ENCODE measurements around the gene KDM4F.

The KDM4F gene

GRCh38 chr11:95086836-95087570 is 37.8 kb downstream of the KDM4F start:
- no peaks in the 10 kb centered on the region for H3K27me3 ChIP-seq (replicated peaks; ENCODE audit: control insufficient read depth, insufficient read depth, low read length)
- H3K36me3 ChIP-seq (ENCODE audit: control insufficient read depth, insufficient read depth, low read length), result no peaks in the 10 kb centered on the region
- DNase-seq (ENCODE audit: extremely low read depth, insufficient read length), result no peak
- no peak for TF ChIP-seq CTCF (IDR thresholded peaks at IDR 0.05; ENCODE audit: insufficient read depth, low read length, poor library complexity, severe bottlenecking)
- no peak overlapping the region for H3K4me3 ChIP-seq (replicated peaks; ENCODE audit: low read depth, low read length)

GRCh38 chr11:95088946-95089619 is 39.9 kb downstream of the KDM4F start:
- Histone ChIP-seq H3K36me3 (ENCODE audit: control insufficient read depth, insufficient read depth, low read length) (no peaks in the 10 kb centered on the region), H3K4me3 (replicated peaks; ENCODE audit: low read depth, low read length) (peak overlapping the region; percentile 73), H3K27me3 (replicated peaks; ENCODE audit: control insufficient read depth, insufficient read depth, low read length) (no peaks in the 10 kb centered on the region)
- no peak for DNase-seq (ENCODE audit: extremely low read depth, insufficient read length)
- TF ChIP-seq CTCF (IDR thresholded peaks at IDR 0.05; ENCODE audit: insufficient read depth, low read length, poor library complexity, severe bottlenecking), result no peak

GRCh38 chr11:95089620-95090542 is 40.7 kb downstream of the KDM4F start, which contains the start of gene ENDOD1:
ENDOD1 (plus strand) TSS chr11:95089846; CDS start chr11:95089928, 82 bp downstream.
- peak within 1 kb of the TSS; percentile 79 for H3K4me3 ChIP-seq (replicated peaks; ENCODE audit: low read depth, low read length)
- TF ChIP-seq CTCF (IDR thresholded peaks at IDR 0.05; ENCODE audit: insufficient read depth, low read length, poor library complexity, severe bottlenecking), result peak; percentile 20
- DNase-seq (ENCODE audit: extremely low read depth, insufficient read length), result peak; percentile 91

GRCh38 chr11:95091663-95092180 is 42.5 kb downstream of the KDM4F start:
- DNase-seq (ENCODE audit: extremely low read depth, insufficient read length), result no peak
- no peaks in the 10 kb centered on the region for H3K36me3 ChIP-seq (ENCODE audit: control insufficient read depth, insufficient read depth, low read length)
- H3K4me3 ChIP-seq (replicated peaks; ENCODE audit: low read depth, low read length), result no peak overlapping the region
- TF ChIP-seq CTCF (IDR thresholded peaks at IDR 0.05; ENCODE audit: insufficient read depth, low read length, poor library complexity, severe bottlenecking), result no peak
- no peaks in the 10 kb centered on the region for H3K27me3 ChIP-seq (replicated peaks; ENCODE audit: control insufficient read depth, insufficient read depth, low read length)

More at GRCh38 chr11:95089620-95090542, 40.7 kb downstream of the KDM4F start, which contains the start of gene ENDOD1:
- H3K27me3 ChIP-seq (replicated peaks; ENCODE audit: control insufficient read depth, insufficient read depth, low read length), result no peaks in the 10 kb centered on the region
- H3K36me3 ChIP-seq (ENCODE audit: control insufficient read depth, insufficient read depth, low read length), result no peaks in the 10 kb centered on the region

GRCh38 chr11:95092549-95093324 is 43.5 kb downstream of the KDM4F start:
- no peak for DNase-seq (ENCODE audit: extremely low read depth, insufficient read length)
- Histone ChIP-seq H3K27me3 (replicated peaks; ENCODE audit: control insufficient read depth, insufficient read depth, low read length) (no peaks in the 10 kb centered on the region), H3K36me3 (ENCODE audit: control insufficient read depth, insufficient read depth, low read length) (no peaks in the 10 kb centered on the region), H3K4me3 (replicated peaks; ENCODE audit: low read depth, low read length) (no peak overlapping the region)
- TF ChIP-seq CTCF (IDR thresholded peaks at IDR 0.05; ENCODE audit: insufficient read depth, low read length, poor library complexity, severe bottlenecking), result peak; percentile 69
